H1 (cell line): ENCODE data around the gene SLC6A6. TPM values are rescaled to one million over a fixed set of nuclear protein-coding genes. Genes with fewer than 3 reads are reported as not detected.

Source experiments
- CTCF ChIA-PET: fragments of 300-600 bp; sonication (Branson Sonifier 250); formaldehyde crosslinking; loops from one replicate; lab custom pipeline; 2021; ENCODE audit not compliant: partially characterized antibody; lab: Charles Lee
- POLR2A ChIA-PET: fragments of 300-600 bp; sonication (Branson Sonifier 250); formaldehyde crosslinking; loops from one replicate; lab custom pipeline; 2021; ENCODE audit warnings: inconsistent platforms; ENCODE audit not compliant: partially characterized antibody; lab: Charles Lee
- DNase-seq, 2 experiments: peaks; one replicate each; pipeline versions ENCODE4 v3.0.0 to v3.0.0-alpha.2; 2010 to 2022; ENCODE audit warnings: low spot score in 2 of 2, low read depth in 1 of 2, mixed read lengths in 1 of 2
- FAIRE-seq: peaks from 2 replicates; lab custom pipeline; 2011; peaks lifted over from hg19 to GRCh38; lab: Jason Lieb, UNC
- H2AFZ ChIP-seq: 2 replicates; pipeline ENCODE4 v1.8.1; 2012; ENCODE audit warnings: low read length, inconsistent platforms
- H2AK5ac ChIP-seq: 2 replicates; pipeline ENCODE4 v1.6.1; 2013; ENCODE audit warnings: low read depth, low read length
- H2BK120ac ChIP-seq: replicated peaks from 2 replicates; pipeline ENCODE3; 2013; ENCODE audit warnings: low read depth, low read length, inconsistent platforms
- H2BK12ac ChIP-seq: 2 replicates; pipeline ENCODE4 v1.6.1; 2013; ENCODE audit warnings: low read depth, low read length
- H2BK15ac ChIP-seq: 2 replicates; pipeline ENCODE4 v1.6.1; 2013; ENCODE audit warnings: low read length
- H2BK20ac ChIP-seq: 2 replicates; pipeline ENCODE4 v1.6.1; 2013; ENCODE audit warnings: low read length
- H2BK5ac ChIP-seq: 2 replicates; pipeline ENCODE4 v1.6.1; 2013; ENCODE audit warnings: low read depth, low read length
- H3K14ac ChIP-seq: 2 replicates; pipeline ENCODE4 v1.6.1; 2013; ENCODE audit warnings: inconsistent platforms; ENCODE audit not compliant: insufficient read length
- H3K18ac ChIP-seq: 2 replicates; pipeline ENCODE4 v1.6.1; 2013; ENCODE audit warnings: low read length; ENCODE audit errors: extremely low read depth
- H3K23ac ChIP-seq: 2 replicates; pipeline ENCODE4 v1.6.1; 2013; ENCODE audit warnings: inconsistent platforms; ENCODE audit not compliant: insufficient read length
- H3K23me2 ChIP-seq: 2 replicates; pipeline ENCODE4 v1.6.1; 2013; ENCODE audit warnings: low read depth, low read length
- H3K27ac ChIP-seq: 2 replicates; pipeline ENCODE4 v1.6.1; 2011; ENCODE audit warnings: low read depth, low read length, inconsistent platforms
- H3K27me3 ChIP-seq, 4 experiments: replicated peaks in 1 of 4; 1 replicate in 1 of 4; 2 replicates in 3 of 4; pipeline versions ENCODE4 v1.6.1 to v1.8.1; 2011 to 2013; ENCODE audit warnings: low read length in 3 of 4, mild to moderate bottlenecking in 3 of 4, inconsistent platforms in 2 of 4, mixed read lengths in 2 of 4, moderate library complexity in 1 of 4; ENCODE audit not compliant: control insufficient read depth in 3 of 4, insufficient read depth in 3 of 4; ENCODE audit errors: extremely low read depth in 1 of 4
- H3K36me3 ChIP-seq, 4 experiments: 2 replicates each; pipeline versions ENCODE4 v1.6.1 to v1.8.1; 2011 to 2013; ENCODE audit warnings: mild to moderate bottlenecking in 4 of 4, low read length in 3 of 4, moderate library complexity in 2 of 4, control low read depth in 1 of 4, inconsistent platforms in 1 of 4; ENCODE audit not compliant: insufficient read depth in 4 of 4, control insufficient read depth in 2 of 4
- H3K4ac ChIP-seq: replicated peaks from 2 replicates; pipeline ENCODE3; 2013; ENCODE audit warnings: low read length, low read depth, mixed read lengths, inconsistent platforms; ENCODE audit not compliant: insufficient read length
- H3K4me1 ChIP-seq, 4 experiments: replicated peaks in 1 of 4; 1 replicate in 1 of 4; 2 replicates in 3 of 4; pipeline versions ENCODE4 v1.6.1 to v1.8.1; 2011 to 2013; ENCODE audit warnings: low read length in 3 of 4, inconsistent platforms in 2 of 4, mixed read lengths in 1 of 4; ENCODE audit not compliant: insufficient read depth in 4 of 4, control insufficient read depth in 3 of 4
- H3K4me2 ChIP-seq, 2 experiments: 2 replicates each; pipeline versions ENCODE4 v1.6.1 to v1.8.1; 2011 to 2013; ENCODE audit warnings: low read depth in 2 of 2, low read length in 2 of 2, control low read depth in 1 of 2, inconsistent platforms in 1 of 2, mild to moderate bottlenecking in 1 of 2; ENCODE audit not compliant: insufficient read depth in 1 of 2
- H3K4me3 ChIP-seq, 4 experiments: fragments of 200-600, 300-600 bp in 1 of 4; sonication (generic), shearing (Covaris generic), sonication (Bioruptor Twin) in 1 of 4; 2 replicates each; pipeline versions ENCODE4 v1.5.1 to v1.8.1; 2011 to 2016; ENCODE audit warnings: low read length in 4 of 4, low read depth in 3 of 4, control low read depth in 2 of 4, inconsistent platforms in 2 of 4, mild to moderate bottlenecking in 2 of 4, mixed read lengths in 1 of 4, moderate library complexity in 1 of 4; ENCODE audit not compliant: insufficient read depth in 2 of 4; ENCODE audit errors: extremely low read depth in 1 of 4
- H3K56ac ChIP-seq: replicated peaks from 2 replicates; pipeline ENCODE3; 2013; ENCODE audit warnings: low read depth, mild to moderate bottlenecking, mixed read lengths, low read length, inconsistent platforms; ENCODE audit not compliant: insufficient read length
- H3K79me1 ChIP-seq: 2 replicates; pipeline ENCODE4 v1.6.1; 2013; ENCODE audit warnings: low read depth, low read length, control low read depth
- H3K79me2 ChIP-seq, 2 experiments: 2 replicates each; pipeline versions ENCODE4 v1.6.1 to v1.8.1; 2012 to 2013; ENCODE audit warnings: low read length in 2 of 2, mild to moderate bottlenecking in 2 of 2, inconsistent platforms in 1 of 2; ENCODE audit not compliant: insufficient read depth in 2 of 2, control insufficient read depth in 1 of 2
- H3K9ac ChIP-seq, 4 experiments: replicated peaks in 1 of 4; 1 replicate in 1 of 4; 2 replicates in 3 of 4; pipeline versions ENCODE4 v1.6.1 to v1.8.1; 2011 to 2013; ENCODE audit warnings: low read depth in 3 of 4, low read length in 3 of 4, control low read depth in 2 of 4, mild to moderate bottlenecking in 2 of 4, moderate library complexity in 2 of 4, inconsistent platforms in 1 of 4; ENCODE audit errors: extremely low read depth in 1 of 4
- H3K9me3 ChIP-seq, 2 experiments: 2 replicates each; pipeline versions ENCODE4 v1.6.1 to v1.8.1; 2012 to 2013; ENCODE audit warnings: mild to moderate bottlenecking in 2 of 2, moderate library complexity in 2 of 2, control low read depth in 1 of 2, inconsistent platforms in 1 of 2, low read depth in 1 of 2, low read length in 1 of 2, mixed read lengths in 1 of 2; ENCODE audit not compliant: insufficient read depth in 2 of 2
- H4K20me1 ChIP-seq, 2 experiments: replicated peaks in 1 of 2; 2 replicates each; pipeline versions ENCODE3 to v1.8.1; 2011 to 2013; ENCODE audit warnings: inconsistent platforms in 2 of 2, low read length in 2 of 2, mild to moderate bottlenecking in 1 of 2; ENCODE audit not compliant: insufficient read depth in 2 of 2, control insufficient read depth in 1 of 2
- H4K5ac ChIP-seq: 2 replicates; pipeline ENCODE4 v1.6.1; 2013; ENCODE audit warnings: low read length, low read depth, mixed read lengths, inconsistent platforms; ENCODE audit not compliant: insufficient read length
- H4K8ac ChIP-seq: 2 replicates; pipeline ENCODE4 v1.8.0; 2013; ENCODE audit warnings: mild to moderate bottlenecking, moderate library complexity, low read length, inconsistent platforms; ENCODE audit not compliant: insufficient read depth; ENCODE audit errors: extremely low read depth
- H4K91ac ChIP-seq: replicated peaks from 2 replicates; pipeline ENCODE3; 2013; ENCODE audit warnings: low read length, mixed read lengths, inconsistent platforms; ENCODE audit not compliant: insufficient read length
- POLR2A ChIP-seq, 2 experiments: IDR thresholded peaks; 1 replicate in 1 of 2; 2 replicates in 1 of 2; pipeline ENCODE4 v1.6.1; 2011; ENCODE audit warnings: low read depth in 2 of 2, low read length in 2 of 2, mild to moderate bottlenecking in 2 of 2; ENCODE audit errors: control extremely low read depth in 1 of 2
- POLR2AphosphoS5 ChIP-seq: IDR thresholded peaks from 2 replicates; pipeline ENCODE4 v1.6.1; 2011; ENCODE audit warnings: low read depth, low read length
- RAD21 ChIP-seq, 2 experiments: IDR thresholded peaks in 1 of 2; conservative IDR thresholded peaks in 1 of 2; 2 replicates each; pipeline ENCODE4 v1.6.1; 2011; ENCODE audit warnings: low read depth in 2 of 2, low read length in 2 of 2, improper control_type of control experiment in 1 of 2, inconsistent platforms in 1 of 2, mild to moderate bottlenecking in 1 of 2, moderate library complexity in 1 of 2
- SIN3A ChIP-seq, 2 experiments: IDR thresholded peaks in 1 of 2; conservative IDR thresholded peaks in 1 of 2; 2 replicates each; pipeline ENCODE4 v1.6.1; 2011 to 2012; ENCODE audit warnings: low read length in 2 of 2, improper control_type of control experiment in 1 of 2, low read depth in 1 of 2, mild to moderate bottlenecking in 1 of 2
- WGBS, 2 experiments: shearing (Covaris generic) in 1 of 2; methylation state at CpG; one replicate each; pipeline versions ENCODE4 v1.1.6 to v1.1.7; 2013 to 2015; ENCODE audit warnings: low lambda C conversion rate in 2 of 2, mixed read lengths in 2 of 2, inconsistent platforms in 1 of 2, low coverage in 1 of 2, missing lambda C conversion rate in 1 of 2; ENCODE audit not compliant: insufficient replicate concordance in 2 of 2, insufficient coverage in 1 of 2, insufficient read length in 1 of 2; ENCODE audit errors: extremely low coverage in 1 of 2, missing lambda C conversion rate in 1 of 2; 5-methylcytosine and 5-hydroxymethylcytosine counted together
- polyA plus RNA-seq, 7 experiments: library from polyadenylated mRNA; depleted of rRNA in 3 of 7; stranded (reverse) in 5 of 7; unstranded in 2 of 7; fragments of >200 nt in 5 of 7; fragments of 200-250 nt in 2 of 7; gene quantifications; 1 replicate in 5 of 7; 2 replicates in 1 of 7; 4 replicates in 1 of 7; pipeline versions ENCODE4 v1.2.1 to v1.2.3, GENCODE V29; 2011 to 2013; ENCODE audit warnings: missing spikeins in 2 of 7, mixed read lengths in 2 of 7
- total RNA-seq: library from RNA; stranded (reverse); fragmentation: NEBNext Ultra II Directional; extraction: Animal tissue kit (Norgen Biotek cat#: 25700); gene quantifications from 2 replicates; pipeline ENCODE4 v1.2.1, GENCODE V29; 2021

Gene SLC6A6
- total and polyA plus RNA-seq, 2 of the 8 experiments (the other 6 are each of a cell fraction or from before 2014, with no cell fraction given): 66.2 to 144 TPM

GRCh38 chr3:14505803-14506500 is 103.5 kb downstream of the SLC6A6 start:
- Histone ChIP-seq H2AK5ac (no peak overlapping the region; the same call in 1 of the 2 replicates), H3K79me2 (no peaks in the 10 kb centered on the region), H2BK120ac (no peak overlapping the region), H2BK20ac (no peak overlapping the region), H3K4me1 (peaks cover 0 to 6% (median 3%) of the 10 kb centered on the region in 4 experiments; a peak in 3 of 7 replicates), H3K23ac (no peak overlapping the region), H3K9ac (no peak overlapping the region), H3K18ac (no peak overlapping the region), H3K14ac (no peak overlapping the region), H3K4me3 (no peak overlapping the region), H3K4me2 (no peak overlapping the region), H3K9me3 (peaks cover 6 to 9% of the 10 kb centered on the region in 2 experiments; a peak in 3 of 4 replicates), H3K4ac (no peak overlapping the region), H4K91ac (no peak overlapping the region), H4K8ac (no peak overlapping the region), H2BK15ac (no peak overlapping the region), H4K20me1 (no peaks in the 10 kb centered on the region), H3K79me1 (no peaks in the 10 kb centered on the region), H3K23me2 (no peaks in the 10 kb centered on the region), H2AFZ (no peak overlapping the region), H3K27ac (no peak overlapping the region), H2BK12ac (no peak overlapping the region), H3K56ac (no peak overlapping the region), H3K27me3 (no peaks in the 10 kb centered on the region), H3K36me3 (no peaks in the 10 kb centered on the region), H2BK5ac (no peak overlapping the region), H4K5ac (no peak overlapping the region)
- ChIA-PET POLR2A (no interaction called here), CTCF (interaction anchor here (0.7 to 11.6 kb wide), 13 partner anchors 9 to 415 kb away, joined by 3 to 280 read pairs (median 3); no protein-coding TSS in a partner anchor)
- TF ChIP-seq POLR2AphosphoS5: no peak
- no peak for TF ChIP-seq SIN3A (conservative IDR thresholded peaks at IDR 0.05 in 1 of 2, IDR thresholded peaks at IDR 0.05 in 1 of 2; ENCODE audit: low read depth in 1 of 2, low read length in 2 of 2)
- TF ChIP-seq POLR2A (IDR thresholded peaks at IDR 0.05; ENCODE audit: control extremely low read depth in 1 of 2, low read depth in 2 of 2, low read length in 2 of 2): no peak
- no peak for TF ChIP-seq RAD21 (IDR thresholded peaks at IDR 0.05 in 1 of 2, conservative IDR thresholded peaks at IDR 0.05 in 1 of 2; ENCODE audit: low read depth in 2 of 2, low read length in 2 of 2)
- 87% methylated on average over 16 of the region's 16 CpGs; no CpG with 5 or more reads in 1 of the 2 experiments for WGBS, 2 experiments
- DNase-seq (no peak), FAIRE-seq (no peak)
